Gastroesophageal sphincter (tissue), 3 donors: ENCODE measurements around the gene HIVEP3.

Experiments
- EP300 ChIP-seq: sonication (generic); formaldehyde crosslinking; IDR thresholded peaks from one replicate; pipeline ENCODE4 v1.6.1; 2017; ENCODE audit warnings: antibody characterized with exemption, mild to moderate bottlenecking
- POLR2A ChIP-seq, 2 donors: fragments of 450-650 bp; IDR thresholded peaks; one replicate each; pipeline ENCODE4 v1.6.1; 2017; ENCODE audit warnings: antibody characterized with exemption in 2 of 2, mild to moderate bottlenecking in 2 of 2, moderate library complexity in 1 of 2
- TF ChIP-seq, protein P1 (sequence below), 4 experiments: fragments of 200-600 bp in 2 of 4; fragments of 450-650 bp in 2 of 4; sonication (generic) in 1 of 4; IDR thresholded peaks; one replicate each; pipeline ENCODE4 v1.5.1; 2017 to 2019; ENCODE audit warnings: antibody characterized with exemption in 4 of 4, mild to moderate bottlenecking in 2 of 4, moderate library complexity in 2 of 4

DNA sequence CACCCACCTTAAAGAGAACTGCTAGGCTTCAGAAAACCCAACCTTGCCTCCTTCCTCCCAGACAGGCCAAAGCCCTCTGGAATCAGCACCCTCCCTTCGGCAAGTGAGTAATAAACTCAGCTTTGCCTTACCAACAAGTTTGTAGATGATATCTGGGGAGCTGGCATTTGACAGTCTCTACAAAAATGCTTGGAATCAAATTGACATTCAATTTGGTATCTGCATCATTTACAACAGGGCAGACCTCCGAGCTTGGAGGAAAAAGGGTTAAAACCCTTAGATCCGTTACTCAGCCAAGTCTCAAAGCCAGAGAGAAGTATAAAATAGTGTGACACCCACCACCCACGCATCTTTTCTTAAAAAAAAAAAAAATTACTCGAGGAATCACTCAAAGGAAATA lies 285.0 kb downstream of the HIVEP3 start:
- TF ChIP-seq, protein P1, sequence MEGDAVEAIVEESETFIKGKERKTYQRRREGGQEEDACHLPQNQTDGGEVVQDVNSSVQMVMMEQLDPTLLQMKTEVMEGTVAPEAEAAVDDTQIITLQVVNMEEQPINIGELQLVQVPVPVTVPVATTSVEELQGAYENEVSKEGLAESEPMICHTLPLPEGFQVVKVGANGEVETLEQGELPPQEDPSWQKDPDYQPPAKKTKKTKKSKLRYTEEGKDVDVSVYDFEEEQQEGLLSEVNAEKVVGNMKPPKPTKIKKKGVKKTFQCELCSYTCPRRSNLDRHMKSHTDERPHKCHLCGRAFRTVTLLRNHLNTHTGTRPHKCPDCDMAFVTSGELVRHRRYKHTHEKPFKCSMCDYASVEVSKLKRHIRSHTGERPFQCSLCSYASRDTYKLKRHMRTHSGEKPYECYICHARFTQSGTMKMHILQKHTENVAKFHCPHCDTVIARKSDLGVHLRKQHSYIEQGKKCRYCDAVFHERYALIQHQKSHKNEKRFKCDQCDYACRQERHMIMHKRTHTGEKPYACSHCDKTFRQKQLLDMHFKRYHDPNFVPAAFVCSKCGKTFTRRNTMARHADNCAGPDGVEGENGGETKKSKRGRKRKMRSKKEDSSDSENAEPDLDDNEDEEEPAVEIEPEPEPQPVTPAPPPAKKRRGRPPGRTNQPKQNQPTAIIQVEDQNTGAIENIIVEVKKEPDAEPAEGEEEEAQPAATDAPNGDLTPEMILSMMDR (IDR thresholded peaks at IDR 0.05), result no peak
- TF ChIP-seq POLR2A (IDR thresholded peaks at IDR 0.05) (no peak), EP300 (no peak)
